Measurements from ENCODE around the gene CRYGN.

DNA sequence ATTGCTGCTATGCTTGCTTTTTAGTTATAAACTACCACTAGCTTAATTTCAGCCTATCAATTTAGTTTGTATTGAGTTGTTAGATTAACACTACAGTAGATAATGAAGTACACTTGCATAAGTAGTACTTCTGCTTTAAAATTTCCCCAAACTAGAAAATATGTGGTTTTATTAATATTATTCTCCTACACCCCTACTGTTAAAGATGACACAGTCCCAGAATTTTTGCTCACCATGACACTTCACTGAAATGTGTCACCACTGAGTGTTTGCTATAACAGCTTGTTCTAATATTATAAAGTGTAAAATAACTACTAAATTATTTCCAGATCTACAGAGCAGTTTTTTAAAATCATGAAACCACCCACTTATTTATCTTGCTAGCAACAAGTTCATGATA is 48.2 kb upstream of the CRYGN start:
- TF ChIP-seq, protein P1, sequence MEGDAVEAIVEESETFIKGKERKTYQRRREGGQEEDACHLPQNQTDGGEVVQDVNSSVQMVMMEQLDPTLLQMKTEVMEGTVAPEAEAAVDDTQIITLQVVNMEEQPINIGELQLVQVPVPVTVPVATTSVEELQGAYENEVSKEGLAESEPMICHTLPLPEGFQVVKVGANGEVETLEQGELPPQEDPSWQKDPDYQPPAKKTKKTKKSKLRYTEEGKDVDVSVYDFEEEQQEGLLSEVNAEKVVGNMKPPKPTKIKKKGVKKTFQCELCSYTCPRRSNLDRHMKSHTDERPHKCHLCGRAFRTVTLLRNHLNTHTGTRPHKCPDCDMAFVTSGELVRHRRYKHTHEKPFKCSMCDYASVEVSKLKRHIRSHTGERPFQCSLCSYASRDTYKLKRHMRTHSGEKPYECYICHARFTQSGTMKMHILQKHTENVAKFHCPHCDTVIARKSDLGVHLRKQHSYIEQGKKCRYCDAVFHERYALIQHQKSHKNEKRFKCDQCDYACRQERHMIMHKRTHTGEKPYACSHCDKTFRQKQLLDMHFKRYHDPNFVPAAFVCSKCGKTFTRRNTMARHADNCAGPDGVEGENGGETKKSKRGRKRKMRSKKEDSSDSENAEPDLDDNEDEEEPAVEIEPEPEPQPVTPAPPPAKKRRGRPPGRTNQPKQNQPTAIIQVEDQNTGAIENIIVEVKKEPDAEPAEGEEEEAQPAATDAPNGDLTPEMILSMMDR (IDR thresholded peaks at IDR 0.05; ENCODE audit: borderline replicate concordance, extremely low read depth, low read length, poor library complexity, severe bottlenecking), result no peak
- TF ChIP-seq EZH2 (IDR thresholded peaks at IDR 0.05; ENCODE audit: borderline replicate concordance, low read depth, low read length, severe bottlenecking), result no peak

Measured in DND-41 (cell line).